Sigmoid colon (tissue), 4 donors: ENCODE results near the gene KMT2D.

ENCODE experiments used
- POLR2AphosphoS5 ChIP-seq, 4 donors: sonication (generic); formaldehyde crosslinking; IDR thresholded peaks; one replicate each; pipeline ENCODE4 v1.6.1; 2017; ENCODE audit warnings: antibody characterized with exemption in 4 of 4
- TF ChIP-seq, protein P1 (sequence below), 4 experiments: fragments of 450-650 bp in 3 of 4; fragments of 200-600 bp in 1 of 4; IDR thresholded peaks; one replicate each; pipeline ENCODE4 v1.5.1; 2016 to 2019; ENCODE audit warnings: antibody characterized with exemption in 4 of 4, mild to moderate bottlenecking in 3 of 4, moderate library complexity in 2 of 4

DNA sequence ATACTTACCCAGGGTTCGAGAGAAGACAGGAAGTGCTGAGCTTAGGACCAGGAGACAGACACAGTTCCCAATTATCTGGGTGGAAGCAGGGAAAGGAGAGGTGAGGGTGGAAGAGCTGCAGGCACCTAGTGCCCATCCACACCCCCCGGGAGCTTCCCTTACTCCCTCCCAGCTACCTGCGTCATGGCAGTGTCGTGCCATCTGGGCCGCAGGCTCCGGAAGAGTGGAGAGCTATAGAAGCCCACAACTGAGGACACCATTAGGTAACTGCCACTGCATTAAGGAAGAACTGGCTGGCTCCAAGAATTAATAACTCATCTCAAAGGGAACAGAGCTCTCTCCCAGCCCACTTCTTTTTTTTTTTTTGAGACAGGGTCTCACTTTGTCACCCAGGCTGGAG lies 39.8 kb upstream of the KMT2D start:
- no peak for TF ChIP-seq POLR2AphosphoS5 (IDR thresholded peaks at IDR 0.05)
- TF ChIP-seq, protein P1, sequence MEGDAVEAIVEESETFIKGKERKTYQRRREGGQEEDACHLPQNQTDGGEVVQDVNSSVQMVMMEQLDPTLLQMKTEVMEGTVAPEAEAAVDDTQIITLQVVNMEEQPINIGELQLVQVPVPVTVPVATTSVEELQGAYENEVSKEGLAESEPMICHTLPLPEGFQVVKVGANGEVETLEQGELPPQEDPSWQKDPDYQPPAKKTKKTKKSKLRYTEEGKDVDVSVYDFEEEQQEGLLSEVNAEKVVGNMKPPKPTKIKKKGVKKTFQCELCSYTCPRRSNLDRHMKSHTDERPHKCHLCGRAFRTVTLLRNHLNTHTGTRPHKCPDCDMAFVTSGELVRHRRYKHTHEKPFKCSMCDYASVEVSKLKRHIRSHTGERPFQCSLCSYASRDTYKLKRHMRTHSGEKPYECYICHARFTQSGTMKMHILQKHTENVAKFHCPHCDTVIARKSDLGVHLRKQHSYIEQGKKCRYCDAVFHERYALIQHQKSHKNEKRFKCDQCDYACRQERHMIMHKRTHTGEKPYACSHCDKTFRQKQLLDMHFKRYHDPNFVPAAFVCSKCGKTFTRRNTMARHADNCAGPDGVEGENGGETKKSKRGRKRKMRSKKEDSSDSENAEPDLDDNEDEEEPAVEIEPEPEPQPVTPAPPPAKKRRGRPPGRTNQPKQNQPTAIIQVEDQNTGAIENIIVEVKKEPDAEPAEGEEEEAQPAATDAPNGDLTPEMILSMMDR (IDR thresholded peaks at IDR 0.05), result no peak
